HG03064 (cell line): ENCODE data around the gene RASA3.

ENCODE experiments used
- ATAC-seq: cut with Tn5 transposase; IDR thresholded peaks from one replicate; pipeline ENCODE4 v1.9.1; 2021; ENCODE audit warnings: low read depth; ENCODE audit not compliant: unreplicated experiment

Gene RASA3

DNA sequence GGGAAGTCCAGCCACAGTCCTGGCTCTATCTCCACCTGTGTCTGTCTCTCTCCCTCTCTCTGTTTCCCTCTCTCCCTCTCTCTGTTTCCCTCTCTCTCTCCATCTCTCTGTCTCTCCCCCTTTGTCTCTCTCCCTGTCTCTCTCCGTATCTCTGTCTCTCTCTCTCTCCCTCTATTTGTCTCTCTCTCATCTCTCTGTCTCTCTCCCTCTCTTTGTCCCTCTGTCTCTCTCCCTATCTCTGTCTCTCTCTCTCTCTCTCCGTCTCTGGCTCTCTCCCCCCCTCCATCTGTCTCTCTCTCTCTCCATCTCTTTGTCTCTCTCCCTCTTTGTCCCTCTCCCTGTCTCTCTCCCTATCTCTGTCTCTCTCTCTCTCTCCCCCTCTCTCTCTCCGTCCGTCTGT lies 119.1 kb downstream of the RASA3 start:
- no peak for ATAC-seq

DNA sequence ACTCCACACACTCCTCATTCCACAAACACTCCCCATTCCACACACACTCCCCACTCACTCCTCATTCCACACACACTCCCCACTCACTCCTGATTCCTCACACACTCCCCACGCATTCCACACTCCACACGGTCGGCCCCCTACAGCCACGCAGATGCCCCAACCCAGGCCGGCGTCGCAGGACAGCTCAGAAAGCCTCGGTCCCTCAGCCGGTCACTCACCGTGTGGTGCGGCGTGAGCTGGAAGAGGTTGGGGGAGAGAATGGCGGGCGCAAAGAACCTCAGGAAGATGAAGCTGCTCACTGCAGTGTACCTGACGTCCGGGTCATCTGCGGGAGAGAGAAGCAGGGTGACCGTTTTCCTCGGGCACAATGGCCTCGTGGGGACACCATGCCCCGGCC lies 119.5 kb downstream of the RASA3 start:
- no peak for ATAC-seq

GRCh38 chr13:114012141-114012540 lies 120.3 kb downstream of the RASA3 start:
- ATAC-seq: no peak

DNA sequence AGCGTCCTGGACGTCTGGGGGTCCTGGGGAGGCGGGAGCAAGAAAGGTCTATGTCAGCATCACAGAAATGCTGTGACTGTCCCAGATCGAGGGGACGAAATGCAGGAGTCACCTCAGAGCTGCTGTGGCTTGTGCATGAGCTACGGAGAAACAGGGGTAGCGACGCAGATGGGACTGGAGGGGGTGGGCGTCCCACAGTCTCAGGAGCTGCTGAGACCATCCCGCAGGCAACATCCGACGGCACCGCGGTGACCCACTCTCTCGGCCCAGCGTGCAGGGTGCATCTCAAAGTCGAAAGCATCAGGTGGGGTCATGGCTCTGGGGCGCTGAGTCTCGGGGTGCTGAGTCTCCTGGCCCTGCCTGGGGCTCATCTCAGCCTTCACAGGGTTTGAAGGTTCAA lies 121.2 kb downstream of the RASA3 start:
- ATAC-seq: no peak

- no peak for ATAC-seq
Observed at GRCh38 chr13:114010401-114011101, 121.9 kb downstream of the RASA3 start.

DNA sequence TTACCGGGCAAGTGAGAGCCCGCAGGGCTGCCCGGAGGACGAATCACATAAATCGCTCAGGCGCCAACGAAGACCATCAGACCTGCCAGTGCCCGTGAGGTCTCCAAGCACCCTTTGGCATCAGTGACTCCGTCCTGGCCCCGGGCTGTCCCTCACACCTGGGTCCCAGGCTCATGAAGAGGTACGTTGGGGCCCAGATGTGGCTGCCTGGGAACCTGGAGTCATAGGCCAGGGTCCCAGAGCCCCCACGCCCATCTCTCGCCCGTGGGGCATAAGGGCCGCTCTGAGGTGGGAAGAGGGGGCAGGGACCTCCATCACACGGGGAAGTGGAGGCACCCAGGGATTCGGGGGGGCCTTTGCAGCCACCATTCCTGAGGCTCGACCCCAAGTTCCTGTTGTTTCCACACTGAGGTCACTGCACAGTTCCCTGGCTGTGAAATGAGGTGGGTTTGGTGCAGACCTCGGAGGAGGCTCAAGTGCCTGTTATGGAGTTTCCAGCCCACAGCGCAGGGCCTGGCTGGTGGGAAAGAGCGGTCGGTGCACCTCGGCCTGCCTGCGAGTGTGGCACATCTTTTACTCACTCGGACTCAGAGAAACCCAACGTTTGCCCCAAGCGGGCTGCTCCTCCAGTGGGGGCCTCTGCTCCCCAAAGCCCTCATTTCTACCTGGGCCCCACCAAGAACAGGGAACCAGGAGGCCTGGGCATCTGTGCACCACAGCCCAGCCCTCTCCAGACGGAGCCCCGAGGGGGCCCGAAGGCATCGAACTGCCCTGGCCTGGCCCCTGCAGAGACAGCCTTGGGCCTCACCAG lies 122.6 kb downstream of the RASA3 start:
- no peak for ATAC-seq

GRCh38 chr13:114008964-114009589 lies 123.3 kb downstream of the RASA3 start:
- no peak for ATAC-seq

- no peak for ATAC-seq
Observed at GRCh38 chr13:114007566-114007965, 124.9 kb downstream of the RASA3 start.

GRCh38 chr13:114005206-114005724 lies 127.2 kb downstream of the RASA3 start:
- no peak for ATAC-seq

GRCh38 chr13:114004420-114005205 lies 127.8 kb downstream of the RASA3 start:
- ATAC-seq: no peak

GRCh38 chr13:114002771-114003321 lies 129.6 kb downstream of the RASA3 start:
- no peak for ATAC-seq

DNA sequence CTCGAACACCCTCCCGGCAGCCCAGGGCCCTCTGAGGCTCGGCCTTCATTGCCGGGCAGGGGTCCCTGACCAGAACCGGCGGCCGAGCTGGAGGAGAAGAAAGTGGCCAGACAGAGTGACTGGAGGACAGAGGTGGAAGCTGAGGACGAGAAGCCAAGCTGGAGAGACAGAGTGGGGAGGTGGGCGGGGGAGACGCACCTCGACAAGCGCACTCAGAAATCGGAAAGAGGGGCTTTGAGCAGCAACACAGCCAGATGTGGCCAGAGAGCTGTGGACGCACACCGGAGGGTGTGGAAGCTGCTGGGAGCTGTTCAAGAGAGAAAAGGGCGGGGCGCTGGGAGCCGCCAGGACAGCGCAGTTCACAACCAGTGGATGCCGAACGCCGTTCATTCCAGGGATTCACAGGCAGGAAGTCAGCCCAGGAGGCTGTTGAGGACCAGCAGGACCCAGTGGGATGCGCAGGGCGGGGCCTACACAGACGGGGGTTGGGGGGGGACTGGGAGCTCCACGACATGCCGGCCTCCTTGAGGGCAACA lies 130.3 kb downstream of the RASA3 start:
- no peak for ATAC-seq

- no peak for ATAC-seq
Observed at GRCh38 chr13:114001331-114002008, 131.0 kb downstream of the RASA3 start.

GRCh38 chr13:114000151-114001040 lies 132.0 kb downstream of the RASA3 start:
- ATAC-seq: no peak

GRCh38 chr13:113999618-113999910 lies 132.9 kb downstream of the RASA3 start:
- ATAC-seq: no peak

DNA sequence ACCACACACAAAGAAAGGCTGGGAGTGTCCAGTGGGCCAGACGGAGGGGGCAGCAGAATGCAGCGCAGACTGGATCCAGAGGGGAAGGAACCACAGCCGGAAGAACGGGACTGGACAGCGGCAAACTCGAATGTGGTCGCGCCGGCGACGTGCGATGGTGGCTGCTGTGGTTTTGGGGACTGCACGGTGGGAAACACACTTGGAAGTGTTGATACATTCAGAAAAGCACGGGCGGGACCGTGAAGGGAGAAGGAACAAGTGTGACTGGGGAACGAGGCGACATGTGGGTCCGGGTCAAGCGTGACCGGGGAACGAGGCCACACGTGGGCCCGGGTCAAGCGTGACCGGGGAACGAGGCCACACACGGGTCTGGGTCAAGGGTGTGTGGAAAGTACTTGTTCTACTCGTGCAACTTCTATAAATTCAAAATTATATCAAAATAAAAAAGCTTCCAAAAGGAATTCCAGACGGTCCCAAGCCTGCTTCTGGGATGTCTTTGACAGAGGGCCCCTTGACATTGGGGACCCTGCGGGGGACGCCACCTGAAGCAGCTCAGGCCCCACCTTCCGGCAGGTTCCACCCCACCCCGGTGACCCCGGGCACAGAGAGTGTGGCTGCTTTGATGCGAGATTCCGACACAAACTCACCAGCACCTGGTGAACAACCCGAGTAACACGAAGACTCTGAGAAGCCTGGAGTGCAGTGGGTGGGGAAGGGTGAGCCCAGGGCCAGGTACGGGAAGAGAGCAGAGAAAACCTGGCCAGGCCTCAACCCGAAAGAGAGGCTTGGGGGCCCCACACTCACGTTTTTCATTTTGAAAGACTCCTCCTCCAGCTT lies 133.4 kb downstream of the RASA3 start:
- ATAC-seq: no peak

DNA sequence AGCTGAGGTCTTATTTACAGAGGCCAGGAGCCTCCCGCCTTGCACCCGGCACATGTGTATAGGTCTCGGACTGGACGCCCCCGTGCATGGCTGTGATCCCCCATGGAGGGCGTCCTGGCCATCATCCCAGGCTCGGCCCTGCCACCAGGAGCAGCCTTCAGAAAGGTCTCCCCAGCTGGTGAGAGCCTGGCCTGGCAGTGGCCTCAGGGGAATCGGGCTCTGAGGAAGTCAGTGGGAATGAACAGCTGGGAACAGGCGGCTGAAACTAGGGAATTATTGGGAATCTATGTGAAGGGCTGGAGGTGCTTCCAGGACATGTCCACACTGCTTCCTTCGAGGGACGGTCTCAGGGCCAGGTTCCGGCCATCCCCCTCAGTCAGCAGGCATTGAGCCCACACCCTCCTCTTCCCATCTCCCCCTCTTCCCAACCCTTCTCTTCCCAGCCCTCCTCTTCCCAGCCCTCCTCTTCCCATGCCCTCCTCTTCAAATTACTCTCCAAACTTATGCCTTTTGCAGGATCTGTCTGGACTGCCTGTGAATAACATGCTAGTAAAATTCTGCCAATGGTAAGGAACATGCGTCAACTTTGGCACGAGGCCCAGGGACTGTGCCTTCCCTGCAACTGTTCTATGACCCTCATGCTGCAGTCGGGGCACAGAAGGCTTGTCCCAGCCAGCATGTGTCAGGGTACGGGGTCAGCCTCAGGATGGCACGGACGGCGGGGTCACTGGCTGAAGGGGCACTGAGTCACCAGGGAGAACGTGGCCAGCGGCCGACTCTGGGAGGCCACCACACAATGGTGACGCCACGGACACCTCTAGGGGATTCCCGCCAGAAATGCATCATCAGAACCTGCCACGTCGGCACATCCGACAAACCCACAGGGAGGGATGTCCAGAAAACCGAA lies 134.3 kb downstream of the RASA3 start:
- no peak for ATAC-seq
